ENCODE data around the gene MPPED1.

MPPED1 gene

DNA sequence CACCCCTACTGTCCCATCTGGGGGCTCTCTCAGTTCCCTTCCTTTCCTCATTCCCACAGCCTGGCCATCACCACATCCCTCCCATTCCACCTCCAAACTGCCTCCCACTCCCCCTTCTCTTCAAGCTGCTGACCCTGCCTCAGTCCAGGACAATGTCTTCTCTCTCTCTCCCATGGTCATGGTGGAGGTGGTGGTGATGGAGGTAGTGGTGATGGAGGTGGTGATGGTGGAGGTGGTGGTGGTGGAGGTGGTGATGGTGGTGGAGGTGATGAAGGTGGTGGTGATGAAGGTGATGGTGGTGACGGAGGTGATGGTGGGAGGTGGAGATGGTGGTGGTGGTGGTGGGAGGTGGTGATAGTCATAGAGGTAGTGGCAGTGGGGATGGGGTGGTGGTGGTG lies 87.0 kb downstream of the MPPED1 start:
- DNase-seq (ENCODE audit: low spot score), result no peak

DNA sequence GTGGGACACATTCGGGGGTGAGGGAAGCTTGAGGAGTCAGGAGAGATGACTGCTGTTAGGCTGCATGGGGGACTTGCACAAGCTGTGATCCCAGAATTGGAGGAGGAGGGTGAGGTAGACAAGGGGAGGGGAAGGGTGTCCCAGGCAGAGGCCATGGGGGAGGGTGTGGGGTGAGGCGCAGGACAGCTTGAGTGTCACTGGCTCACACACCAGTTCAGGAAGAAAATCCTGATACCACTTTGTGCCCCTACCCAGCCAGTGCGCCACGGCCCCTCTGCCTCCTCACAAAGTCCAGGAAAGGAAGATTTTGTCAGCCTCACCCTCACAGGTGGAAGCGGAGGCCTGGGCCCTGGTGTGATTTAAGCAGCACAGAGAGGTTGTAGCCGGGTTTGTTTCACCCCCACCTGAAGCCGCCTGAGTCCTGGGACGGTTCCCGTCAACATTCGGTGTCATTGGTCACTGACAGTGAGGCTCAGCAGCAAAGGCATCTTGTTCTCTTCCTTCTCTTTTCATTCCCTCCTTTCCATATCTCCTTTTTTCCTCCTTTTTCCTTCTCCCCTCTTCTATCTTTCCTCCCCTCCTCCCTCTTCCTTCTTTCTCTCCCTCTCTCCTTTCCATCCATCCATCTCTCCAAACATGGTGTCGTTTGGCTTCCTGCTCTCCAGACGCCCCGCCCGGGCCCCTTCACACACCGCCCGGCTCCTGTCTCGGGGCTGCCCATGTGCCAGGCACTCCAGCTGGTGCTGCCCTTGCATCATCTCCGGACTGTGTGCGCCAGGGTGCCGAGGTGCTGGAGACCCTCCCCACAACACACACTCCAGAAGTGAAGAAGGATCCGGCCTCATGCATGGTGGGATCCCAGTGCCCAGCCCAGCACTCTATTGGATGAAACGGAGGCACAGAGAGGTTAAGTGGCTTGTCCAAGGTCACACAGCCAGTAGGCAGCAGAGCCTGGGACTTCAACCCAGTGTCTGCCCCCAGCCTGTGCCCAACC lies 89.3 kb downstream of the MPPED1 start:
- DNase-seq (ENCODE audit: low spot score), result no peak

DNA sequence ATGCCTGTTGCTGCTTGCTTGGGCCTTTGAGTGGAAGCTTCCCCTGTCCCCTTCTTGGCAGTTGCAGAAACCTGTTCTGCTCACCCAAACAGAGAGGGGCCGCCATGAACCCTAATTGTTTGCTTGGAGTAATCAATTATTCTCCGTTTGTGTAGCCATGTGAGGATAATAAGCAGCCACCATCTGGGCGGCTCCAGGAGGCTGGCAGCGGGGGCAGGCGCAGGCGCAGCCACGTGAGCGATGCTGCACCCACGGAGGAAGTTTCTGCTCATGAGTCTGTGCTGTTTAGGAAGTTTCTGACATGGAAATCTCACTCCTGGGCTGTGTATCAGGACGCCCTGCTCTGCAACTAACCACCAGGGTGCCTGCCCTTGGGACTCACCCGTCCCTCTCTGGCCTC lies 90.1 kb downstream of the MPPED1 start:
- no peak for DNase-seq (ENCODE audit: low spot score)

DNA sequence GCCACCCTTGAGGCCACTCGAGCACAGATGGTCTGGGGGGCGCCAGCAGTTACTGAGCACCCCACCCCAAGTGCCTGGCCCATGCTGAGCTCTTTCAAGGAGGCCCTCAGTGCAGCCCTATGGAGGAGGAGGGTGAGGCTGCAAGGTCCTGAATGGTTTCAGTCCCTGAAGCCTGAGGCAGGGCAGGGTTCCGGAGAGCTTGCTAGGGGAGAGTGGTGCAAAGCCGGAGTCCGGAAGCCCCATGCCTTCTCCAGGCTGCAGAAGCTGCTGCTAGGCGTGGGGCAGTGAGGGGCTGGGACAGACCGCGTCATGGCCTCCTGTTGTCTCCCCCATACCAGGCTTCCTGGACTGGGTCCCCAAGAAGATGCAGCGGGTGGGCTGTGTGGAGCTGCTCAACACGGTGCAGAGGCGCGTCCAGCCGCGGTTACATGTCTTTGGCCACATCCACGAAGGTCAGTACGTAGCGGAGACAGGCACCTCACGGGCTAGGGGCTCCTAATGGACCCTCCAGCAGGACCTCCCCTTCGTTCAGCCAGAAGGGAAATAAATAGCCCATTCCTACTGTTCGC lies 90.6 kb downstream of the MPPED1 start:
- no peak for DNase-seq (ENCODE audit: low spot score)

DNA sequence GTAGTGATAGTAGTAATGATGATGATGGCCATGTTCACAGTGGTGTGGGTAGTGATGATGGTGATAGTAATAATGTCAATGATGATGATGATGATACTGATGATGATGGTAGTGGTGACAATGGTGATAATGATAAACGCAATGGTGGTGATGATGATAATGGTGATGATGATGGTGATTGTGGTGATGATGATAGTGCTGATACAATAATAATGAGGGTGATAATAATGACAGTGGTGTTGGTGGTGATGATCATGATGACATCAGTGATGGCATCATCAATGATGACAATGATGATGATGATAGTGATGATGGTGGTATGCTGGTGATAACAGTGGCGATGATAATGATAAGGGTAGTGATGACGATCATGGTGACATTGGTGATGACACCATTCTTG lies 92.3 kb downstream of the MPPED1 start:
- DNase-seq (ENCODE audit: low spot score), result no peak

DNA sequence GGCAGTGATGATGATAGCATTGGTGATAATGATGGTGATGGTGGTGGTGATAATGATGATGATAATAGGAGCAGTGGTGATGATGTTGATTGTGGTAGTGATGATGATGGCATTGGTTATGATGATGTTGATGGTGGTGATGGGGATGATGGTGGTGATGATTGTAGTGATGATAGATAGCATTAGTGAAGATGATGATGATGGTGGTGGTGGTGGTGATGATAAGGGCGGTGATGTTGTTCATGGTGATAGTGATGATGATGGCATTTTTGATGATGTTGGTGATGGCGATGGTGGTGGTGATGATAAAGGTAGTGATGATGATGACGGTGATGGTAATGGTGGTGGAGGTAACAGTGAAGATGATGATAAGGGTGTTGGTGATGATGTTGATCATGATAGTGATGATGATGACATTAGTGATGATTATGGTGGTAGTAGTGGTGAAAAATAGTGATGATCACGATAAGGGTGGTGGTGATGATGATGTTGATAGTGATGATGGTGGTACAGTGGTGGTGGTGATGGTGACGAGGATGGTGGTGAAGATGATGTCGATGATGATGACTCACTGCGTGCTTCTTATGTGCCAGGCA lies 93.0 kb downstream of the MPPED1 start:
- no peak for DNase-seq (ENCODE audit: low spot score)

DNA sequence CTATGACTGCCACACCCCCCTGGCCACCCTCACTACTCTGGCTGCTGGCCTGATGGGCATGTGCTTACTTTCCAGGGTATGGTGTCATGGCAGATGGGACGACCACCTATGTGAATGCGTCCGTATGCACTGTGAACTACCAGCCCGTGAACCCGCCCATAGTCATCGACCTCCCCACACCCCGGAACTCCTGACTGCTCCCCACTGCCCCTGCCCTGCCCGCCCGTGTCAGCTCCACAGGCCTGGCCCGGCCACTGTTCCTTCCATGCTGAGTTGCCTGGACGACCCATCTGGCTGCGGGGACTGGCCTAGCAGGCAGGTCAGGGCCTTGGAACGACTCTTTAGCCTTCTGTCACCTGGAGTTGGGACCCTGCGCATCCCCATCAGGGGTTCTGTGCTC lies 93.6 kb downstream of the MPPED1 start:
- DNase-seq (ENCODE audit: low spot score), result no peak

DNA sequence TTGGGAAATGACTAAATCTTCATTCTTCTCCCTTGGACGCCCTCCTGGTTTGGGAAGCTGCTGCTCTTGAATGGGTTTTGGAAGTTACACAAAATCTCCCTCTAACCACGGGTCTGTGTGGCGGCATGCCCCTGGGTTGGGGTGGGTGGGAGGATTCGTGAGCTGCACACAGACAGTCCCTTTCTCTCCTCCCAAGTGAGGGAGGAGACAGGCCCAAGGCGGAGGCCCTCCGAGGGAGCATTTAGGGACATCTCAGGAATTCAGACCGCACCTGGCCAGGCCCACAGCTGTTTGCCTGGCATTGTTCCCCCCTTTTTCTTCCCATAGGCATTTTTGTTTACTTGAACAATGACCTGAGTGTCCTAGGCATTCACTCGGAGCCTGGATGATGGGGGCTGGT lies 94.1 kb downstream of the MPPED1 start:
- no peak for DNase-seq (ENCODE audit: low spot score)

DNA sequence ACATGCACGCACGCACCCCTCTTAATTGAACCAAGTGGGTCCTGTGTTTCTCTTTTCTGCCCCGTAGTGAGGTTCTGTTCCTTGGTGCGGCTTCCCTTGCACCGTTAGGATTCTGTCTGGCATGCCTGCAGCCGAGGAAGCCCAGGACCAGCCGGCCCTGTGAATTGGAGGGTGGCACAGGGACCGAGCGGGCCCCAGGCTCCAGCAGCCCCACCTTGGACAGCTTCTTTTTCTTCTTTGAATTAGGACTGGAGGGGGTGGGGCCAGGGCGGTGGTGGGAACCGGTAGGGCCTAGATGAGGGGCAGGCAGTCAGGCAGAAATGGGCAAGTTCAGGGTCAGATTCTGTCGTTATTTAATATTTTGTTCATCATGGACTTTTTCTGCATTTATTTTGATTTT lies 94.7 kb downstream of the MPPED1 start:
- no peak for DNase-seq (ENCODE audit: low spot score)

DNA sequence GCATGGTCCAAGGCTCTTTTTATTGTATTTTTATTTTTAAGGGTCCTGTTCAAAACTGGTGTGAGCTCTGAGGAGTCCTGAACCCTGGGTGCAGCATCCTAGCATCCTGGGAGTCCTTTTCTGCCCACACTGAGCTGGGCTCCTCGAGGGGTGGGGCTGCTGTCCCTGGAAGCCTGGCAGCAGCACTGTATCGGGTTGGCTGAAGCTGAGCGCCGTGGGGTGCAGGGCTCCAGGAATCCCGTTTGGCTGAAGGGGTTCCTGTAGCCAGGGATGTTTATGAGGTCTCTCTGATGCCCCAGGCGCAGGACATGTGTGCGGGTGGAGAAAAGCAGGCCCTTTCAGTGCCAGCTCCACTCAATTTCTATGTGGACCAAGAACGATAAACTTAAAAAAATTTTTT lies 95.4 kb downstream of the MPPED1 start:
- no peak for DNase-seq (ENCODE audit: low spot score)

DNA sequence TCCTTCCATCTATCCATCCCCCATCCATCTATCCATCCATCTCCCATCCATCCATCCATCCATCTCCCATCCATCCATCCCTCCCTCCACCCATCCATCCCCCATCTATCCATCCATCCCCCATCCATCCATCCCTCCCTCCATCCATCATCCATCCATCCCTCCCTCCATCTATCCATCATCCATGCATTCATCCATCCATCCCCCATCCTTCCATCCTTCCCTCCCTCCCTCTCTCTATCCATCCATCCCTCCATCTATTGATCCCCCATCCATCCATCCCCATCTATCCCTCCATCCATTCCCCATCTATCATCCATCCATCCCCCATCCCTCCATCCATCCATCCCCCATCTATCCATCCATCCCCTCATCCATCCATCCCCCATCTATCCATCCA lies 96.7 kb downstream of the MPPED1 start:
- no peak for DNase-seq (ENCODE audit: low spot score)

DNA sequence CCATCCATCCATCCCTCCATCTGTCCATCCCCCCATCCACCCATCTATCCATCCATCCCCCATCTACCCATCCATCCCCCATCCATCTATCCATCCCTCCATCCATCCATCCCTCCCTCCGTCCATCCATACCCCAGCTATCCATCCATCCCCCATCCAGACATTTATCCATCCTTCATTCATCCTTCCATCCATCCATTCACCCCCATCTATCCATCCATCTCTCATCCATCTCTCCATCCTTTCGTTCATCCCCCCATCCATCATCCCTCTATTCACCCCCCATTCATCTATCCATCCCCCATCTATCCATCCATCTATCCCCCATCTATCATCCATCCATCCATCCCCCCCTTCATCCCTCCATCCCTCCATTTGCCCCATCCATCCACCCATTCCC lies 97.5 kb downstream of the MPPED1 start:
- no peak for DNase-seq (ENCODE audit: low spot score)

DNA sequence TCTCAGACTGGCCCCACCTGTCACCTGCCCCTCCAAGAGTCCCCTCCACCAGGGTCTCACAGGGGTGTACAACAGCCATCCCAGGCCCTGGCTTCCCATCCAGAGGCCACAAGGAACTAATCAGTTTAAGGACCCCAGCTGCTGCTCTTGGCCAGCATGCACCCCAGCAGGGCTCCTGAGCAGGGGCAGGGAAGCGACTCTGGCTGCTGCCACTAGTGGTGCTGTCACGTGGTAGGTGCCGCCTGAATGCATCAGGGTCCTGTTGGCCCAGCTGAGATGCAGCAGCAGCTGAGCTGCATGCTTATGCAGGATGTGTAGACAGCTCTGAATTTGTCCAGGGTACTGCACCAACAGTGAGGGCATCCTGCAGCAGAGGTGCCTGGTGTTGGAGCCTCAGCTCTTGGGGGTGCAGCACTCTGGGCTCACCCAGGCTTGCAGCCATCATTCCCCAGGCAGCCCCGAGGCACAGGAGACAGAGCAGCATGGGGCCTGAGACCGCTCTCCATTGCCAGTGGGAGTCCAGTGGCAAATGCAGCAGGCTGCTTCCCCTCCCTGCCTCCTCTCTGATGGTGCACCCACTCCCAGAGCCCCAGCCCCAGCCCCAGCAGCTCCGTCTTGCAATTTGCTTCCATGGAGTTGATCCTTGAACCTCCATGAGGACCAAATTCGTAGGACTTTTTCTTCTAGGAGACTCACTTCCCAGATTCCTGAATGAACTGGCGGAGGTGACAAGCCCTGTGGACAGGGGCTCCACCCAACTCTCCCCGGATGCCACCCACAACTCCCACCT lies 98.7 kb downstream of the MPPED1 start:
- no peak for DNase-seq (ENCODE audit: low spot score)

DNA sequence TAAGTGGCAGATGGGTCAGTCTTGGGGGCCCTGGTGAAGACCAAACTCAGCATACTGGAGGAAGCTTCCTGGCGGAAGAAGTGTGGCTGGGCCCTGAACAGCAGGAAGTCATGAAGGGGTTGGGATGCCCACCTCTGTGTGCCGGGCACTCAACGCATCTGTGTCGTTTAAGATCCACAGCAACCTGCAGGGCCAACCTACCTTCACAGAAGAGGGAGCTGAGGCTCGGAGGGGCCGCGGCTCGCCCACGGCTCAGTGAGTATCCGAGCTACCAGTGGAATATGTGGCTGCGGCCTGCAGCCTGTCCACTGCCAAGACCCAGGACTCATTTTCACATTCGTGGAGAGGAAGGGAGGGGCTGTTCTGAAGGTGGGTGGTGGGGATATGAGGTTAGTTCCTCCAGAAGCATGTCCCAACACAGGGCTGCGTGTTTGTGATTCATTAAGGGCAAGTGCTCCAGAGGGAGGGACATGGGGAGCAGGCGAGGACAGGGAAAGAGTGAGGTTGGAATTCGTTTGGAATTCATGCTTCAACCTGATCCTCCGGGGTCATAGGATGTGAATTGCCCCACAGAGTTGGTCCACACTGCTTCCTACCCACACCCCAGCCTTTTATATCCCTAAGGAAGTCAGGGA lies 99.6 kb downstream of the MPPED1 start:
- no peak for DNase-seq (ENCODE audit: low spot score)

DNA sequence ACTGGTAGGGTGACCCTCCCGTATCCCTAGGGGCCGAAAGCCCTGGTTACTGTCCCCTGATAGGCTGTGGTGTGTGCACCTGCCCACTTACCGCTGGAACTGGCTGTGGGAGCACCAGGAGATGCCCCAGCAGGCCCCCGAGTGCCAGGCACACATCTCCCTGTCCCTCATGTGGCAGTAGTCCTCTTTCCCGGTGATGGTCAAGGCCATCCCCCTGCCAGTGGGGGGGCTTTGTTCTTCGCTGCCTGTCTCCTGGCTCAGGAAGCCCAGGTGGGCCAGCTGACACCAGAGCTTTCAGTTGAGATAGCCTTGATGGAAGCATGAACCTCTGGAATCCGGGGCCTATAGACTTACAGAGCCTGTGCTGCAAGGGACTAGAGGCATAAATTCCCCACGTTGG lies 100.5 kb downstream of the MPPED1 start:
- DNase-seq (ENCODE audit: low spot score), result no peak

DNA sequence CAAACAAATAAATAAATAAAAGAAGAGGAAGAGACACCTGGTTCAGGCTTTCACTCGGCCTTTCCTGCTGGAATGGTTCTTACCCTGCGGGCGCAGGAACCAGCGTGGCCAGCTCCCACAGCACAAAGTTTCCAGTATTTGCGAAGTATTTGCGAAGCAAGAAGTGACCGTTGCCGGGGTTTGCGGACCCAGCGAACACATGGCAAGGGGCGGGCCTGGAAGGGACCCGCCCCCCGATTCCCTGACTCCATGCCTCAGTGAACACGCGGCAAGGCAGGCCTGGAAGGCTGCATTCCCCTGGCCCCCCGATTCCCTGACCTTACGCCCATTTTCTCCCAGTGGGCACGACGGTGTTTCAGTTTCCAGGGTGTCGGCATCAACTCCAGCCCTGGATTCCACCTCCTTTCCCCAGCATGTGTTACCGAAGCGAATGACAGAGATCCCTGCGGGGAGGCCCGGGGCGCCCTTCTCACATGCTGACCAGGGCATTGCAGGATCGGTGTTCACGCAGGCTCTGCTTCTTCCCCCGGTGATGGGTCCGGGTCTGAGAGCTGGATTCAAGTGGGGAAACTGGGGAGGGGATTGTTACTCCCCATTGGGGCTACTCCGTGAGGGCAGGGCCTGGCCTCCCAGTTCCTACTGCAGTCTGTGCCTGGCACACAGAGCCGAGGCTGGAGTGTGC lies 102.8 kb downstream of the MPPED1 start:
- DNase-seq (ENCODE audit: low spot score), result no peak

DNA sequence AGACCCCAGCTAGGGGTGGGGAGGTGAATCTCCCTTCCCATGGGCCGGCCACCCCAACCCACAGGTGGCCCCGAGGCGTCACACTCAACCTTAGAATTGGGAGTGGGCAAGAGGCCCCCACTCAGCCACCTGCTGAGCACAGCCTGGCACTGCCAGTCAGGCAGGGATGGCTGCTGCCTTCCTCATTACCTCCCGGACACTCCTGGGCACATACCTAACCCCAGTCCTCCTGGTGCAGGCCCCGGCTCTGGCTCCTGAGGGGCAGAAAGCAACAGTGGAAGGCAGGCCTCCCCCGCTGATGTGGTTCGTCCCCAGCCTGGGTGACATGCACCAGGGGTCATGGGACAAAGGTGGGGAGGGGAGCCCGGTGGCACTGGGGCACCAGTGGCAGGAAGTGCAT lies 103.6 kb downstream of the MPPED1 start:
- no peak for DNase-seq (ENCODE audit: low spot score)

DNA sequence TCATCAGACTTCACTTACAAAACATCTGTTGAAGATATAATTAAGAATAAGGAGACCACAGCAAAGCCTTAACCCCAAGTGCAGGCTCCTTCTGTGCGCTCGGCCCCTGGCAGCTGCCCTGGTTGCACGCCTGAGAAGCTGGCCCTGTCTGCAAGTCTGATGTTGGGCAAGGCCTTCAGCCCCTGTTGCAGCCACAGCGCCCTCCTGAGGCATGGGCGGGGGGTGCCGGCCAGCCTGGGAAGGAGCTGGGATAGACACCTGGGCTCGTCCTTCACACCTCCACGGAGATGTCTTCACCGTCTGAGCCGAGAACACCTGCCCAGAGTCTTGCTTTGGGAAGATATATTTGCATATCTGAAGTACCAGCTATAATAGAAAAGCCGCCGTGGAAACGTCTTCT lies 104.1 kb downstream of the MPPED1 start:
- no peak for DNase-seq (ENCODE audit: low spot score)

DNA sequence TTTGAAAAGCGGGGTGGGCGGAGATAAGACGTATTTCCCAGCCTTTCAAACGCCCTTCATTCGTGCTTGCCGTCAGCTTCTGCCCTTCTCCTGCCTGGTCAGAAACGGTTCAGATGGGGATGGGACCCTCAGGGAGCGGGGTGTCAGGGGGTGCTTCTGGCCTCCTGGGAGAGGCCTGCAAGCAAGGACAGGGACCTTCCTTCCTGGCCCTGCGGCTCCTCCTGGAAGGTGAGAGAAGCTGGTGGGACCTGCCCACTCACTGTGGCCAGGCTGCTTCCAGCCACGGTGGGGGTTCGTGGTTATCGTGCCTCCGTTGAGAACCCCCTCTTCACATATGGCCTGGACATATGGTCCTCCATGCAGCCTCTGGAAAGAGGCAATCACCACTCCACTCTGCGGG lies 104.6 kb downstream of the MPPED1 start:
- DNase-seq (ENCODE audit: low spot score), result no peak

DNA sequence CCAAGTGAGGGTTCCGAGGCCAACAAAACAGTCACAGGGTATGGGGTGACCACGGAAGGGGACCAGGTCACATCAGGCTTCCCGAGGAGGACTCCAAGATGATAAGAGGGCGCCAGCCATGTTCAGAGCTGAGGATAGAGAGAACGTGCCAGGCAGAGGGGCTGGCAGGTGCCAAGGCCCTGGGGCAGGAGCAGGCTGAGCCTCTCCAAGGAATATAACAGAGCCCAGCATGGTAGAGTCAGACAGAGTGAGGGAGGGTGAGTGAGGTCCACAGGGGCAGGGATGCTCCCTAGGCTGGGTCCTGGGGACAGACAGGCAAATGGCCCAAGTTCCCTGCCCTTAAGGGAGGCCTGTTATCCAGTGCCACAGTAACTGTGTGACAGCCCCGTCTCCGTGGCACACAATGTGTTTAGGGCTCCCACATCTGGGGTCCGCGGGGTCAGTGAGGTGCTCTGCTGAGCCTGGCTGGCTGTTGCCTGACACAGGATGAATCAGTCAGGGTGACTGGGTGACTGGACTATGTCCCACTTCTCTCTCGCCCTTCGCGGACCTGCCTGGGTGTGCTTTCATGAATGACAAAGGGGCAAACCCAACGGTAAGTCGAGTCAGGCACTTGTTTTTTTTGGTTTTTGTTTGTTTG lies 105.3 kb downstream of the MPPED1 start:
- DNase-seq (ENCODE audit: low spot score), result no peak

DNA sequence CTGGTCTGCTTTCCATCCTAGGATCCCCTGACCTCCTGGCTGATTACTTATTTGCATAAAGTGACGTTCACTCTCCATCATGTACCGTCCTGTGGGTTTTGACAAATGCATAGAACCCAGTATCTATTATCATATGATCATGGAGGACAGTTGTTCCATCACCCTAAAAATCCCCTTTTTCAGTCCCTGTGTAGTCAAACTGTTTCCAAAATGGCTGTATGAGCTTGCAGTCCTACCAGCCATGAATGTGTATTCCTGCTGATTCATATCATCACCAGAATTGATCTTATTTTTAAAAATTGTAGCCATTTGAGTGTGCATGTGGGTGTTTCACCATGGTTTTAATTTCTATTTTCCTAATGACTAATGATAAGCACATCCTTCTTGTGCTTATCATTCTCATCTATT lies 108.8 kb downstream of the MPPED1 start:
- DNase-seq (ENCODE audit: low spot score), result no peak
